ENCODE data around the gene DAPK1.
"Not testable (repeated sequence)": the region's sequence is repeated elsewhere in the genome, so short reads cannot be mapped to it uniquely, and the experiment has no call there.

The DAPK1 gene

DNA sequence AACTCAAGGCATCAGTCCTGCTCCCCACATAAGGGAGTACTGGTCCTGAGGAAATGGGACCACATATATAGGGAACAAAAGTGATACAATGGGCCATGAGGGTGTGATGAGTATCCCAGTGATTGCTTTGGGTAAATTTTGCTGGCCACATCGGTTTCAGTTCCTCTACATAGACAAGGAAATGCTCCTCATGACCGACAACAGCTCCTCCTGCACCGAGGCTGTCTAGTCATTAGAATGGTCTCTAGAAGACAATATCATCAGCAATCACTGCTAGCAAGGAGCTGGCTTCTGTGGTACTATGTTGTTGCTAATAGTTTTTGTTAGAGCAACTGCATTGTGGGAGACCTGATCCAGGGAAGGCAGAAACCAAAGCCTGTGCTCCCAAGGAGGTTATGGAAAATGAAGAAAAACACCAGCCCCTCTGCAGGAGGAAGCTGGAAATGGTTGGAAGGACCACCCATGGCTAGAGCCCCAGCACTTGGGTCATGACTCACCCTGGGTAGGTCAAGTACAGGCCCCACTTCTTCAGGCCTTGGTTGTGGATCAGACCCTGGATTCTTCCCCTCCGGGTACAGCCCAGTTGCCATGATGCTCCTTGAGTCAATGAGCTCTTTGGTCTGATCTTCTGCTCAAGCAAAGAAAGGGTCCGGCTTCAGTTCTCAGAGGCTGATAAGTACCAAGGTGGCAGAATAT is 224.9 kb downstream of the DAPK1 start:
- no peak for DNase-seq

DNA sequence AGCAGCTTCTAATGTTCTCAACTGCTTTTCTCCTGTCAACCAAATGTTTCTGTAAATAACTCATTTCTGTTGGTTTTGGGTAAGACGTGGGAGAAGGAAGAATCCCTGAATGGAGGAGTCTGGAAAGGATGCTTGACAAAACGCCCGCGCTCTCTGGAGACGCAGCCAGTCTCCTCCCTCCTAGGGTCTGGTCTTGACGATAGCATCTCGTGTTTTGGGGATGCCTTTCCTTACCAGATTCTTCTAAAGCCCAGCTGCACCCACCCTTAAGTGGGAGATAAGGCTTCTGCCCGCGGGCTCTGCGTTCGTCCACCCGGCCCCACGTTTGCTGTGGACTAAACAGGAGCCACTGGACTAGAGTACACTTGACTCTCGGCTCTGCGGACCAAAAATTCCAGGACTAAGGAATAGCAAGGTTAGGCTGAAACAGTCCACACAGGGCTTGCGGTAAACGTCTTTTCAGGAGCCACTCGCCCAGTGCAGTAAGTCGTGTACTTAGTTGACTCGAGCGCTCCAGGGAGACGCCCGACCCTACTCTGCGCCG is 227.8 kb downstream of the DAPK1 start:
- no peak for DNase-seq

DNA sequence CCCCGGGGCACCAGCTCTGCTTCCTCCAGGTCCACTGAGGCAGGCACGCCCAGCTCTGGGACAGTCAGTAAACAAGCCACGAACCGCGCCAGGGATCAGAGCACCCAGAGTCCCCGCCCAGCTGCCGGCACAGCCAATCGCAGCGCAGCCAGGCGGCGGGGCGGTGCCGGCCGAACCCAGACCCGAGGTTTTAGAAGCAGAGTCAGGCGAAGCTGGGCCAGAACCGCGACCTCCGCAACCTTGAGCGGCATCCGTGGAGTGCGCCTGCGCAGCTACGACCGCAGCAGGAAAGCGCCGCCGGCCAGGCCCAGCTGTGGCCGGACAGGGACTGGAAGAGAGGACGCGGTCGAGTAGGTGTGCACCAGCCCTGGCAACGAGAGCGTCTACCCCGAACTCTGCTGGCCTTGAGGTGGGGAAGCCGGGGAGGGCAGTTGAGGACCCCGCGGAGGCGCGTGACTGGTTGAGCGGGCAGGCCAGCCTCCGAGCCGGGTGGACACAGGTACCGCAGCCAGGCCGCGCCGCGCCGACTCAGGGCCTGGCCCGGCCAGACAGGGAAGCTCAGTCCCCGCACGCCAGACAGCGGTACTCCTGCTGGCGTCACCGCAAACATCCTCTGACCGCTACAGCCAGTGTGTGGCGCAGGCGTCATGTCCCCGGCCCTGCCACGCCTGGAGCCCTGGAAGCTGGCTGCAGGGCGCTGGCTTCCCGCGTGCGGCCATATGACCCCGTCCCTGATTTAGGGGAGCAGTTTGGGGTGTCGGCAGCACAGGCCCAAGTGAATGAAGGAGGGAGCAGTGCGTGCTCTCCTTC is 228.4 kb downstream of the DAPK1 start, which contains the start of gene CTSL:
Gene CTSL (plus strand): TSS at position 220 of the 810 bp plus-strand sequence. CDS start 1,485 bp downstream, outside the sequence.
- peak; percentile 28 for DNase-seq

DNA sequence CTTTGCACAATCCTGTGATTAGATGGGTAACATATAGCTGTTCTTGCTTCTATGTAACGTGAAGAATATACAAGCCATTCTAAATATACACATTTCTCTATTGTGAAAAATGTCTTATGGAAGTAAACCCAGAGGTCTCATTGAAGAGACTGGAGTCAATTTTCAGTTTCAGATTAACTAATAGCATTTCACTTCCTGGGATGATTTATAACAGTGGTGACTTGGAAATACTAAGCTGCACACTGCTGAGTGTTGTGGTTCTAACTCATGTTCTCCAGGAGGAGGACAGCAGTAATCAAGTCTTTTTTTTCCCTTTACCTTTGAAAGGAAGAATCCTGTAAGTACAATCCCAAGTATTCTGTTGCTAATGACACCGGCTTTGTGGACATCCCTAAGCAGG is 231.6 kb downstream of the DAPK1 start:
- DNase-seq, result no peak

DNA sequence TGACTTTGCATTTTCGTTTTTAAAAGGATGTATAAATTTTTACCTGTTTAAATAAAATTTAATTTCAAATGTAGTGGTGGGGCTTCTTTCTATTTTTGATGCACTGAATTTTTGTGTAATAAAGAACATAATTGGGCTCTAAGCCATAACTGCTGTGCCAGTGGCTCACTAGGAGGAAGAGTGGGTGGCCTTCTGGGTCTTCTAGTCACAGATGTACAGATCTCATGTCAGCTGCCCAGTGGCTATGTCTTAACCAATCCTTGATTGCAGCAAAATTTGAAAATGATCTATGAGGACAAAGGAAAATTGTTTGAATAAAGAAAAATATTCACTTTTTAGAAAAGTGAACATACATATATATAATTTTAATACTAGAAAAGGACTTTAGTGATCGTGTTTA is 233.7 kb downstream of the DAPK1 start:
- no peak for DNase-seq

DNA sequence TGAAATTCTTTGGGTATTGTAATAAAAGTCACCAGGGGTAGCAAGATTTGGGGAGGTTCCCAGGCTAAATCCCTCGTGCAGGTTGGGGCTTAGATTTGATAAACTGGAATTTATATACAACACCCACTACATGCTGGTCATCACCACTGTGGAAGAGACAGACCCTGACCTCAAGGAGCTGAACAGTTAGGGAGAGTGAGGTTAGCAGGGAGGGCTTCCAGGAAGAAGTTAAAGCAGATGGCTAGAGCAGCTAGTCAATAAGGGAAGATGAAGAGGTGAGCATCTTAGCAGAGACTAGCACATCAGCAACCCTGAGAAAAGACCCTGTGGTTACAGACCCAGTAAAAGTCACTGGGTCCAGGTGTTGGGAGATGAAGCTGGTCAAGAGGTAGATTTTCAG is 234.7 kb downstream of the DAPK1 start:
- no peak for DNase-seq

DNA sequence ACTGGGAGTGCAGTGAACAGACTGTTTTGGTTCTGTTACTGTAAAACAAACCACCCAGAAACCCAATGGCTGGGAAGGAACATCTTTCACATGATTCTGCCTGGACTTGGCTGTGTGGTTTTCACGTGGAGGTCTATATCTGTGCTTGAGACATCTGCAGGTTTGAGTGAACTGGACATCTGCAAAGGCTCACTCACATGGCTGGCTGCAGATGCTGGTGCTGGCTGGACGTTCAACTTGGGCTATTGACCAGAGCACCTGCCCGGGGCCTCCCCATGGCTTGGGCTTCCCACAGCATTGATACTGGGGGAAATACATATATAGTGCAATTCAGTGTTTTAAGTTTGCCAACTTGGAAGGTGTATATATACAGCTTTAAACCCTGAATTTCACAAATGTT is 235.1 kb downstream of the DAPK1 start:
- no peak for DNase-seq

DNA sequence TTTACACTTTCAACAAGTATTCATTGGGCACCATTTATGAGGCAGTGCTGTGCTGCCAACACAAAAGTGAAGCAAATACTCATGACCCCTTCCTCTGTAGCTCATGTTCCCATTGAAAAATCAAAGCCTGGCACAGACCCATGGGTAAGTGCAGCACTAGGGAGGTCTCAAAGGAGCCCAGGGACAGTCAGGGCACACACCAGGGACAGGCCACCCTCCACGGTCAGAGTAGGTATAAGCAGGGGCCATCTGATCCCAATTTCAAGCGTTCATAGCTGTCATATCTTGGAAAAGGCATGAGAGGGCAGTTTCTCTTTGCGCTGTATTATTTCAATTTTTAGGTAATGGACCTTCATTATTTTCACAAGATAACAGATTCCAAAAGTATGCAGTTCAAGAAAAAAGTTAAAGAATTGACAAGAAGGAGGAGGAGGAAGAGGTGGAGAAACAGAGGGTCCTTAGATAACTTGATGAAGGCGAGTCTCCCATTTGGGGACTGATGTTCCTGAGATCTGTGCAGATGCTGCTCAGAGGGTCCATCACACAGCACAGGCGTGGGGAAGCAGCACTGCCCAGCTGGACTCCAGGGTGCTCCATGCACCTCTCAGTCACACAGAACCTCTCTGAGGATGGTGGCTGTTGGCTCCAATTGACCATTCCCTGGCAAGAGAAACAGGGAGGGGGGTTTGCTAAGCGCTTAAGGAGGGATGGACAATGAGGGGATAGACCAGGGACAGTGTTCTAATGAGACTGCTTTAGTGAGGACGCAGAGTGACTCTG is 235.8 kb downstream of the DAPK1 start:
- no peak for DNase-seq

DNA sequence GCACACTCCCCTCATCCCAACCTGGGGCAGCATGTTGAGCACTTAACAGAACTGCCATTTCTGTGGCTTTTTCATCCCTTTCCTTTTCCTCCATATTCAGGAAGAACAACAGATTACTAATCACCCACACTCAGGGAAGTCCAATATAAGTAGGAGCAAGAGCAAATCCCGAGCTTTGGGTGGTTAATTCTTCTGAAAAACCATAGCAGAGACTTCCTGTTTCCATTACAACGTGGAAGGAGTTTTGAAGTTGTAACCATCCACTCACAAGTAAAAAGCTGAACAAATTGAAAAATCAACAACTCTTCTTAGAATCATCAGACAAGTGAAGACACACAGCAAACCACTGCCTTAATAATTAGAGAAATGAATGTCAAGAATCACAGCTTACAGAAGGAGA is 236.4 kb downstream of the DAPK1 start:
- DNase-seq, result no peak

DNA sequence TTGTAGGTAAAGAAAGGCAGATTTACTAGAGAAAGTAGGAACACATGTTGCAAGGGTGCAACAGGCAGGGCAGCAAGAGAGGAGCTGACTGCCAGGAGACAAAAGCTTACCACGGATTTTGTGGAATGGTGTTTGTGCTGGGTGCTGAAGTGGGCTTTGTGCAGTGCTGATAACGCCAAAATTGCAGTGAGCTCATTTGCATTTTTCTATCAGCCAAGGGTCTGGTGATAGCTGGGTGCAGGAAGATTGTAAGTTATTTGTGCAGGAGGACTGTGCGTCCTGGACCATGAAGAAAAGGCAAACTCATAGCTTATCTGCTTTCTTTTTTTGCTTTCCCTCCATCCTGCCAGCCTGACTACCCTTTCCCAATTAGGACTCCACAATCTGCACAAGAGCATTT is 241.9 kb downstream of the DAPK1 start:
- DNase-seq, result no peak

DNA sequence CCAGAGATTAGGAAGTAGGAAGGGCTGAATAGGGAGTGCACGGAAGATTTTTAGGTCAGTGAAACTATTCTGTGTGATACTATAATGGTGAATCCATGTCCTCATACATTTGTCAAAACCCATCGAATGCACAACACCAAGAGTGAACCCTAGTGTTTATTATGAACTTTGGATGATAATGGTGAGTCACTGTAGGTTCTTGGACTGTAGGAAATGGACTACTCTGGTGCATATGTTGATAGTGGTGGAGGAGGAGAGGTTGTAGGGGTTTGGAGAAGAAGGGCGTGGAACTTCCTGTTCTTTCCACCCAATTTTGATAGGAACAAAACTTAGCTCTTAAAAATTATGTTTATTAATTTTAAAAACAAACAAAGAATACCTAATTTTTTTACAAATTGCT is 242.5 kb downstream of the DAPK1 start:
- DNase-seq, result no peak

DNA sequence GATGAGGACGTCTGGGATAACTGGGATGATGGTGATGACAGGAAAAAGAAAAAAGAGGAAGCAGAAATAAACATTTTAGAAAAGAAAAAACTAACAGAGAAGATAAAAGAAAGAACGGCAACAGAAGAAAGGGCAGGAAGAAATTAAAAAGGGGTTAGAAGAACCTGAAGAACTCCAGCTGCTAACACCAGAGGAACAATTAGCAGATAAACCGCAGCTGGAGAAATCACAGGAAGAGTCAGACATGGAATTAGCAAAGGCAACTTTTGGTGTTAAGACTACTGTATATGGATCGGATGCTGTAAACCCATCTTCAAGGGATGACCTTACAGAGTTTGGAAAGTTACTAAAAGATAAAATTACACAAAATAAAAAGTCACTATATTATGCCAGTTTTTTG is 243.7 kb downstream of the DAPK1 start:
- DNase-seq, result no peak

DNA sequence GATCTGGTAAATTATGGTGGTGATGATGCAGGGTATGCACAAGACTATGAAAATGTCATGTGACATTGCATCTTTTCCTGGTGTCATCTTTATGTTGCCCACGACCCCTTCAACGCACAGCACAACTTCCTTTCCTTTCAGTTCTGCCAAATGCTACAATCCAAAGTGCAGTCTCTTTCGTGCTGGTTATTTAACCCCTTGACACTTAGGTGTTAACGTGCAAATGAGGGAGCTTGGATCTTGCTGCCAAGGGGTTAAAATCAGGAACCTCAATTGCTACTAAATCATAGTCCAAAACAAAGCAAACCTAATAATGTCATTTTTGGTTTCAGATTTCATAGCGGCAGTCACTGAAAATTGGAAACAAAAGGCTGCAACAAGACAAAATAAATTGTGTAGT is 244.2 kb downstream of the DAPK1 start:
- no peak for DNase-seq

DNA sequence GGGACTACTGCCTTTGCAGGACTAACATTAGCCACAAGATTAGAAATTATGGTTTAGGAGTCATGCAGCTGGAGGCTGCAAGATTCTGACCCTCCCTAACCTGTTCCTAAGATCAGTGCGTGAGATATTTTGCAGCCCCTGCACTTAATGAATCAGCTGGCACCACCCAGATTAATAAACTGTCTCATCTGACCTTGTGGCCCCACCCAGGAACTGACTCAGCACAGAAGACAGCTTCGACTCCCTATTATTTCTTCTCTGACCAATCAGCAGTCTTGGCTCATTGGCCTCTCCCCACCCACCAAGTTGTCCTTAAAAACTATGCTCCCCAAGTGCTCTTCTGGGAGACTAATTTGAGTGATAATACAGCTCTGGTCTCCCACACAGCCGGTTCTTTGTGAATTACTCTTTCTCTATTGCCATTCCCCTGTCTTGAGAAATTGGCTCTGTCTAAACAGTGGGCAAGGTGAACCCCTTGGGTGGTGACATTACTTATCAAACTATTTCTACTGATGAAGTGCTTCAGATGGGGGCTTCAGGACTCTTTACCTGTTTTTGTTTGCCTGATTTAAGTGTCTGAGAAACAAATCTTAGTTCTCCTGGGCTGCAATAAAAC is 245.3 kb downstream of the DAPK1 start:
- no peak for DNase-seq

DNA sequence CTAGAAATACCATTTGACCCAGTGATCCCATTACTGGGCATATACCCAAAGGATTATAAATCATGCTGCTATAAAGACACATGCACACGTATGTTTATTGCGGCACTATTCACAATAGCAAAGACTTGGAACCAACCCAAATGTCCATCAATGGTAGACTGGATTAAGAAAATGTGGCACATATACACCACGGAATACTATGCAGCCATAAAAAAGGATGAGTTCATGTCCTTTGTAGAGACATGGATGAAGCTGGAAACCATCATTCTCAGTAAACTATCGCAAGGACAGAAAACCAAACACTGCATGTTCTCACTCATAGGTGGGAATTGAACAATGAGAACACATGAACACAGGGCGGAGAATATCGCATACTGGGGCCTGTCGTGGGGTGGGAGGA is 246.6 kb downstream of the DAPK1 start:
- DNase-seq, result not testable (repeated sequence)

DNA sequence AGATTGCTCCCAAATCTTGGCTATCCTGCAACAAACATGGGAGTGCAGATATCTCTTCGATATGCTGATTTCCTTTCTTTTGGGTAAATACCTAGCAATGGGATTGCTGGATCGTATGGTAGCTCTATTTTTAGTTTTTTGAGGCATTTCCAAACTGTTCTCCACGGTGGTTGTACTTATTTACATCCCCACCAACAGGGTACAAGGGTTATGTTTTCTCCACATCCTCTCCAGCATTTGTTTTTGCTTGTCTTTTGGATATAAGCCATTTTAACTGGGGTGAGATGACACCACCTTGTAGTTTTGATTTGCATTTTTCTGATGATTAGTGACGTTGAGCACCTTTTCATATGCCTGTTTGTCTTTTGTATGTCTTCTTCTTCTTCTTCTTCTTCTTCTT is 248.5 kb downstream of the DAPK1 start:
- no peak for DNase-seq

DNA sequence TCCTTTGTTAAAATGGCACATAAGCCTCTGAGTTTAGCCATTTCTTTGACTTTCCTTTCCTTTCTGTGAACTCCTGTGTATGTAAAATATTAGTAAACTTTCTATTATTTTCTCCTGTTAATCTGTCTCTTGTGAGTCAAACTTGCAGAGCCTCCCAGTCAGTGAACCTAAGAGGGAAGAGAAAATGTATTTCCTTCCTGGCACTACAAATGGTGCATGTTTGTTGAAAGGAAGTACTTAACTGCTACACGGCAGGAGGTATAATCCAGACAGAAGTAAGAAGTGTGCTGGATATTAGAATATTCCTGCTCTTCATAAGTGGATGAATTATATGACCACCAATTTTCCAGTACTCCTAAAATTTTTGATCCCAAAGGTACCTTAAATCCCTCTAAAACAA is 251.2 kb downstream of the DAPK1 start:
- DNase-seq, result no peak

DNA sequence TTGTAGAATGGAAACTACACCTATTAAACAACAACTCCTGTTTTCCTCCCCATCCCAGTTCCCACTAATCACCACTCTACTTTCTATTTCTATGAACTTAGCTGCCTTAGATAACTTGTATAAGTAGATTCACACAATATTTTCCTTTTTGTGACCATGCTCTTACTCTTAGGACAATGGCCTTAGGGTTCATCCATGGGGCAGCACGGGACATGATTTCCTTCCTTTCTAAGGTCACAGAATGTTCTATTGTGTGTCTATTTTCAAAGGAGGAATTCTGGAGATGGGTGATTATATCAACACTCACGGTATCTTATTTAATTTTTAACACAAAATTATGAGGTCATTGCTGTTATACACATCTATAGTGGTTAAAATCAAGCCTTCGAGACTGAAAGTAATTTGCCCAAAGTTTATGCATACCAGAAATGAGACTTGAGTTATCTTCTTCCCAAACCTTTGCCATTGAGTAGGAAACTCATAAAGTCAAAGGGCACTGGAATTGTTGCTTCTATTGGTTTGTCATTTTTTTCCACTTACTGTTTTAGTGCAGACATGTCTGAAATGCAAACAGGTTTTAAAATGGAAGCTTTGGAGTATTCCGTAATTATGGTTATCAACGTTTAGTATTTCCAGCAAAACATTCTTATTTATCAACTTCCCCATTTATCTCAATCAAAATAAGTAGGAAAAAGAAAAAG is 251.8 kb downstream of the DAPK1 start:
- DNase-seq, result no peak

DNA sequence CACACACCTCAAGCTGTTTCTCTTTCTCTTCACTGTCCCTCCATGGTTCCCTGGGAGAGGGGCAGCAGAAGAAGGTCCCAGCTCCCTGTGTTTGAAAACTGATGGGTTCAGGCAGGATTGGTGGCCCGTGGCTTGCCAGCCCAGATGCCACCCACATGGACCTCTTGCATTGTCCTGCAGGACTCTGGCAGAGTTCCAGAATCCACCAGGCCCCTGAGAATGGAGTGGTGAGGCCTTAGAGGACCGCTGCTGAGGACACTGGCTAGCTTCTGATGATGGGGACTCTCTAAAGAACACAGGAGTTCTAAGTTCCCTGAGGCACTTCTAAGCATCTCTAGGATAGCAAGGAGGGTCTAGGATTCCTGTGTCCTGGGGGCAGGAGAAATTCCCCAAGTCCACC is 253.1 kb downstream of the DAPK1 start:
- no peak for DNase-seq

DNA sequence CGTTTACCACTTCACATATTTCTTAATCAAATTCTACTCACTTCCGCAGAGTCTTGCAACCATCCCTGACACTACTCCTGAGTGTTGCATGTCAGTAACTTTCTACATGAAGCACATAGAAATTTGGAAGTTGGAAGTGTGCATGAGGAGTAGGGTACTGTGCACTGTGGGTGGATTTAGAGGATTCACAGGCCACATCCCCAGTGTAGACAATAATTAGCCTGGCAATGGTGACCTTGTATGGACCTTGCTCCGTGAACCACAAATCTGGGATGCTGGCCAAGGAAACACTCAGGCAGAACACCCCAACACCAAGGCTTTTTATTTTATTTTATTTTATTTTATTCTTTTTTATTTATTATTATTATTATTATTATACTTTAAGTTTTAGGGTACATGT is 253.8 kb downstream of the DAPK1 start:
- no peak for DNase-seq

DNA sequence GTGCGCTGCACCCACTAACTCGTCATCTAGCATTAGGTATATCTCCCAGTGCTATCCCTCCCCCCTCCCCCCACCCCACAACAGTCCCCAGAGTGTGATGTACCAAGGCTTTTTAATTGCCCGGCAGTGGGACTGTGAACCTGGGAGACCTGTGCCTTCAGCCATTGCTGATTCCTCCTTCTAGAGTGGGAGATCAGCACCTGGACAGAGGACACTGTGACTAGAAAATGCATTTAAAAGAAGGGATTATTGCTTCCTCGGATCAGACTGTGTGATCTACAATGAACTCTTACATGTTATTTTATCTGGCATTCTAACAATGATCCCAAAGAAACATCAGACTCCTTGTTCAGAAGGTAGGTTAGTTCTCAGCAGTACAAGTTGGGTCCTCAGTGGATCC is 254.2 kb downstream of the DAPK1 start:
- no peak for DNase-seq

DNA sequence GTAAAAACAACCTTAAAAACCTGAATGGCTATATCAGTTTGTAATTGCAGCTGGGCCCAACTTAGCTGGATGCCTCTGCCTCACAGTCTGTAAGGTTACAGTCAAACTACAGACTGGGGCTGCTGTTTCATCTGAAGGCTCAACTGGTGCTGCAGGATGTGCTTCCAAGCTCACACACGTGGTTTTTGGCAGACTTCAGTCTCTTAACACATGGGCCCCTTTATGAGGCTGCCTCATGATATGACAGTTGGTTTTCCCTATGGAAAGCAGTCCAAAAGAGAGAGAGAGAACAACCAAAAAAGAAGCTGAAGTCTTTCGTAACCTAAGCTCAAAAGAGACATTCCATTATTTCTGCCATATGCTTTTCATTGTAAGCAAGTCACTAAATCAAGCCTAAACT is 255.6 kb downstream of the DAPK1 start:
- DNase-seq, result no peak

Measured in activated CD8-positive, alpha-beta memory T cell treated with anti-CD3 and anti-CD28 coated beads, Interleukin-2, amount 50 U/mL, for 4 hours (primary cell).